Hepatocyte (in vitro differentiated cells): ENCODE results near the gene OAS1.

Experiments used
- EZH2 ChIP-seq: fragments of 200-600 bp; sonication (generic); IDR thresholded peaks from 2 replicates; pipeline ENCODE4 v1.6.1; 2016; ENCODE audit warnings: antibody characterized with exemption, mild to moderate bottlenecking, borderline replicate concordance
- EZH2phosphoT487 ChIP-seq: fragments of 200-600 bp; sonication (generic); IDR thresholded peaks from one replicate; pipeline ENCODE4 v1.6.1; 2018; ENCODE audit warnings: antibody characterized with exemption, mild to moderate bottlenecking, low read depth, moderate library complexity; ENCODE audit not compliant: unreplicated experiment, severe bottlenecking
- TF ChIP-seq, protein P1 (sequence below): fragments of 200-600 bp; sonication (generic); IDR thresholded peaks from 2 replicates; pipeline ENCODE4 v1.5.1; 2016; ENCODE audit warnings: antibody characterized with exemption, mild to moderate bottlenecking; ENCODE audit not compliant: poor library complexity

DNA sequence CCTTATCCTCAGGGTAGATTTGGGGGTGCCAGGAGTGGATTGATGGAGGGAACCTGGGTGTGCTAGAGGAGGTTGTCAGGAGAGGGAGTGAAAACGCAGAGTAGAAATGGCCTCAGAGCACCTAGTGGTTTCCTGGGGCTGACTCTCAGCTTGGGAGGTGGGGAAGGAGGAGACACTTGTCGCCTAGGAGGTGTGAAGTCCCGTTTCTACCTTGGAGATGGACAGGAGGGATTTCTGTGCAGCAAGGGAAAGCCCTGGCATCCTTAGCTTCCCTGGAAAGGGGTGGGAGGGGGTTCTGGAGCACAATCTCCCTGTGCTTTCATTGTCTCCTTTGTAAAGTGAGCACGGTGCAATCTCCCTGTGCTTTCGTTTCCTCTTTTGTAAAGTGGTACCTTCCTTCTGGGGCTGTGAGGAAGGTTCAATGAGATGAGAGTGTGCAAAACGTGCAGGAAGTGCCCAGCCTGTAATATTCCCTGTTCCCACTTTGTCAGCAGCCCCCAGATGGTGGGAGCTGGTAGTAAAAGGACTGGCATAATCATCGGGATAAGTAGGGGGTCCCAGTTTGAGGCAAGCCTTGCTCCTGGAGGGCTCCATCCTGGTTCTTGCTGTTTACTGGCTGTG lies 33.1 kb downstream of the OAS1 start:
- TF ChIP-seq, protein P1, sequence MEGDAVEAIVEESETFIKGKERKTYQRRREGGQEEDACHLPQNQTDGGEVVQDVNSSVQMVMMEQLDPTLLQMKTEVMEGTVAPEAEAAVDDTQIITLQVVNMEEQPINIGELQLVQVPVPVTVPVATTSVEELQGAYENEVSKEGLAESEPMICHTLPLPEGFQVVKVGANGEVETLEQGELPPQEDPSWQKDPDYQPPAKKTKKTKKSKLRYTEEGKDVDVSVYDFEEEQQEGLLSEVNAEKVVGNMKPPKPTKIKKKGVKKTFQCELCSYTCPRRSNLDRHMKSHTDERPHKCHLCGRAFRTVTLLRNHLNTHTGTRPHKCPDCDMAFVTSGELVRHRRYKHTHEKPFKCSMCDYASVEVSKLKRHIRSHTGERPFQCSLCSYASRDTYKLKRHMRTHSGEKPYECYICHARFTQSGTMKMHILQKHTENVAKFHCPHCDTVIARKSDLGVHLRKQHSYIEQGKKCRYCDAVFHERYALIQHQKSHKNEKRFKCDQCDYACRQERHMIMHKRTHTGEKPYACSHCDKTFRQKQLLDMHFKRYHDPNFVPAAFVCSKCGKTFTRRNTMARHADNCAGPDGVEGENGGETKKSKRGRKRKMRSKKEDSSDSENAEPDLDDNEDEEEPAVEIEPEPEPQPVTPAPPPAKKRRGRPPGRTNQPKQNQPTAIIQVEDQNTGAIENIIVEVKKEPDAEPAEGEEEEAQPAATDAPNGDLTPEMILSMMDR, result no peak
- TF ChIP-seq EZH2 (no peak), EZH2phosphoT487 (no peak)
